Keratinocyte (primary cell): ENCODE results near the gene SEC14L5. TPM values are rescaled to one million over a fixed set of nuclear protein-coding genes. Genes with fewer than 3 reads are reported as not detected.

Source experiments
- DNase-seq: peaks from one replicate; pipeline ENCODE4 v3.0.0-alpha.2; 2011; ENCODE audit warnings: low read depth, missing footprints, low spot score
- FAIRE-seq: peaks from 2 replicates; lab custom pipeline; 2011; peaks lifted over from hg19 to GRCh38; lab: Jason Lieb, UNC
- H2AFZ ChIP-seq: 2 replicates; pipeline ENCODE4 v1.6.0; 2012; ENCODE audit warnings: low read length, control low read depth, inconsistent platforms; ENCODE audit not compliant: control insufficient read depth
- H3K27ac ChIP-seq: 2 replicates; pipeline ENCODE4 v1.5.1; 2011; ENCODE audit warnings: low read length; ENCODE audit not compliant: control insufficient read depth, insufficient read depth
- H3K27me3 ChIP-seq: 3 replicates; pipeline ENCODE4 v1.6.0; 2011; ENCODE audit warnings: low read length; ENCODE audit not compliant: control insufficient read depth, insufficient read depth; ENCODE audit errors: extremely low read depth
- H3K36me3 ChIP-seq, 2 experiments: 2 replicates in 1 of 2; 3 replicates in 1 of 2; pipeline ENCODE4 v1.5.1; 2011; ENCODE audit warnings: low read length in 2 of 2, mild to moderate bottlenecking in 1 of 2; ENCODE audit not compliant: control insufficient read depth in 2 of 2, insufficient read depth in 2 of 2; ENCODE audit errors: extremely low read depth in 1 of 2
- H3K4me1 ChIP-seq: 3 replicates; pipeline ENCODE4 v1.5.1; 2011; ENCODE audit warnings: low read length; ENCODE audit not compliant: control insufficient read depth, insufficient read depth; ENCODE audit errors: extremely low read depth
- H3K4me2 ChIP-seq: 3 replicates; pipeline ENCODE4 v1.6.0; 2011; ENCODE audit warnings: low read depth, low read length; ENCODE audit not compliant: control insufficient read depth, insufficient read depth; ENCODE audit errors: extremely low read depth
- H3K4me3 ChIP-seq, 3 experiments: fragments of 200-600 bp in 1 of 3; sonication (generic) in 1 of 3; 2 replicates in 2 of 3; 3 replicates in 1 of 3; pipeline ENCODE4 v1.5.1; 2011 to 2016; ENCODE audit warnings: low read length in 3 of 3, mild to moderate bottlenecking in 3 of 3, control low read depth in 2 of 3, inconsistent platforms in 1 of 3, low read depth in 1 of 3, mixed read lengths in 1 of 3, mixed run types in 1 of 3, moderate library complexity in 1 of 3; ENCODE audit not compliant: control insufficient read depth in 2 of 3, insufficient read depth in 2 of 3; ENCODE audit errors: extremely low read depth in 1 of 3
- H3K79me2 ChIP-seq: 2 replicates; pipeline ENCODE4 v1.6.0; 2012; ENCODE audit warnings: low read length; ENCODE audit not compliant: control insufficient read depth, insufficient read depth
- H3K9ac ChIP-seq: 3 replicates; pipeline ENCODE4 v1.6.0; 2011; ENCODE audit warnings: low read length; ENCODE audit not compliant: control insufficient read depth, insufficient read depth; ENCODE audit errors: extremely low read depth
- H3K9me1 ChIP-seq: 3 replicates; pipeline ENCODE4 v1.6.0; 2011; ENCODE audit warnings: low read length; ENCODE audit not compliant: control insufficient read depth, insufficient read depth; ENCODE audit errors: extremely low read depth
- H3K9me3 ChIP-seq: 2 replicates; pipeline ENCODE4 v1.5.1; 2012; ENCODE audit warnings: low read depth, low read length; ENCODE audit not compliant: control insufficient read depth
- H4K20me1 ChIP-seq: 3 replicates; pipeline ENCODE4 v1.6.0; 2011; ENCODE audit warnings: low read length; ENCODE audit not compliant: control insufficient read depth, insufficient read depth; ENCODE audit errors: extremely low read depth
- EZH2 ChIP-seq: IDR thresholded peaks from one replicate; pipeline ENCODE4 v1.6.1; 2012; ENCODE audit warnings: inconsistent platforms, mild to moderate bottlenecking, low read length, moderate library complexity
- dilution Hi-C: fragments of 300-500 bp; cut with MboI; formaldehyde crosslinking; loops from one replicate; pipeline ENCODE4 v1.7.0; 2020; ENCODE audit warnings: low sequenced_read_pairs; ENCODE audit not compliant: extremely low pct_ligation_motif_present
- polyA plus RNA-seq, 5 experiments: library from polyadenylated mRNA; depleted of rRNA in 3 of 5; stranded (reverse) in 3 of 5; stranded (forward) in 1 of 5; unstranded in 1 of 5; fragments of >200 nt; gene quantifications; 1 replicate in 1 of 5; 2 replicates in 3 of 5; 3 replicates in 1 of 5; pipeline versions ENCODE4 v1.2.1 to v1.2.3, GENCODE V29; 2011 to 2012; ENCODE audit warnings: missing spikeins in 2 of 5, low read depth in 1 of 5, low replicate concordance in 1 of 5
- TF ChIP-seq, protein P1 (sequence below), 3 experiments: IDR thresholded peaks in 1 of 3; conservative IDR thresholded peaks in 1 of 3; optimal IDR thresholded peaks in 1 of 3; 2 replicates in 2 of 3; 3 replicates in 1 of 3; pipeline versions ENCODE3 to v1.5.1; 2011; ENCODE audit warnings: low read length in 3 of 3, mild to moderate bottlenecking in 3 of 3, moderate library complexity in 2 of 3, control low read depth in 1 of 3, inconsistent platforms in 1 of 3; ENCODE audit not compliant: insufficient read depth in 2 of 3; ENCODE audit errors: extremely low read depth in 1 of 3

The SEC14L5 gene
- polyA plus RNA-seq, 1 donor (not counting 4 experiments of a cell fraction or from before 2014, with no cell fraction given), result 0.08 TPM

DNA sequence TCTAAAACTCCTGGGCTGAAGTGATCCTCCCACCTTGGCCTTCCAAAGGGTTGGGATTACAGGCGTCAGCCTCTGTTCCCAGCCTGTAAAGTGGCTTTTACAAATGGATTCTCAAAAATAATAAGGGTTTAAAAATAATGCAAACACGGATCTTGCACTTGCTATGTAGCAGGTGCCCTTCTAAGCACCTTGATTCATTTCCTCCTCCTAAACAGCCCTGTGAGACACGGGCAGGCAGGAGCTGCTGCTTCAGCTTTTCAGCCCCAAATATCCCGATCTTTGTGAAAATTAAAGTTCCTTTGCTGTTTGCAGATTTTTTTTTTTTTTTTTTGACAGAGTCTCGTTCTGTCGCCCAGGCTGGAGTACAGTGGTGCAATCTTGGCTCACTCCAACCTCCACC lies 43.9 kb downstream of the SEC14L5 start:
- Histone ChIP-seq H2AFZ (no peak overlapping the region), H3K4me3 (no peak overlapping the region), H3K36me3 (no peaks in the 10 kb centered on the region), H3K9me3 (no peaks in the 10 kb centered on the region), H3K4me2 (no peak overlapping the region), H3K27ac (no peak overlapping the region), H3K9ac (no peak overlapping the region), H3K27me3 (no peaks in the 10 kb centered on the region), H3K4me1 (no peaks in the 10 kb centered on the region), H3K79me2 (no peaks in the 10 kb centered on the region), H3K9me1 (no peaks in the 10 kb centered on the region), H4K20me1 (no peaks in the 10 kb centered on the region)
- TF ChIP-seq, protein P1, sequence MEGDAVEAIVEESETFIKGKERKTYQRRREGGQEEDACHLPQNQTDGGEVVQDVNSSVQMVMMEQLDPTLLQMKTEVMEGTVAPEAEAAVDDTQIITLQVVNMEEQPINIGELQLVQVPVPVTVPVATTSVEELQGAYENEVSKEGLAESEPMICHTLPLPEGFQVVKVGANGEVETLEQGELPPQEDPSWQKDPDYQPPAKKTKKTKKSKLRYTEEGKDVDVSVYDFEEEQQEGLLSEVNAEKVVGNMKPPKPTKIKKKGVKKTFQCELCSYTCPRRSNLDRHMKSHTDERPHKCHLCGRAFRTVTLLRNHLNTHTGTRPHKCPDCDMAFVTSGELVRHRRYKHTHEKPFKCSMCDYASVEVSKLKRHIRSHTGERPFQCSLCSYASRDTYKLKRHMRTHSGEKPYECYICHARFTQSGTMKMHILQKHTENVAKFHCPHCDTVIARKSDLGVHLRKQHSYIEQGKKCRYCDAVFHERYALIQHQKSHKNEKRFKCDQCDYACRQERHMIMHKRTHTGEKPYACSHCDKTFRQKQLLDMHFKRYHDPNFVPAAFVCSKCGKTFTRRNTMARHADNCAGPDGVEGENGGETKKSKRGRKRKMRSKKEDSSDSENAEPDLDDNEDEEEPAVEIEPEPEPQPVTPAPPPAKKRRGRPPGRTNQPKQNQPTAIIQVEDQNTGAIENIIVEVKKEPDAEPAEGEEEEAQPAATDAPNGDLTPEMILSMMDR (optimal IDR thresholded peaks at IDR 0.05 in 1 of 3, IDR thresholded peaks at IDR 0.05 in 1 of 3, conservative IDR thresholded peaks at IDR 0.05 in 1 of 3; ENCODE audit: extremely low read depth in 1 of 3, insufficient read depth in 2 of 3, low read length in 3 of 3), result no peak
- no peak for TF ChIP-seq EZH2
- dilution Hi-C loops, result no loop called here
- no peak for DNase-seq
- FAIRE-seq, result no peak

DNA sequence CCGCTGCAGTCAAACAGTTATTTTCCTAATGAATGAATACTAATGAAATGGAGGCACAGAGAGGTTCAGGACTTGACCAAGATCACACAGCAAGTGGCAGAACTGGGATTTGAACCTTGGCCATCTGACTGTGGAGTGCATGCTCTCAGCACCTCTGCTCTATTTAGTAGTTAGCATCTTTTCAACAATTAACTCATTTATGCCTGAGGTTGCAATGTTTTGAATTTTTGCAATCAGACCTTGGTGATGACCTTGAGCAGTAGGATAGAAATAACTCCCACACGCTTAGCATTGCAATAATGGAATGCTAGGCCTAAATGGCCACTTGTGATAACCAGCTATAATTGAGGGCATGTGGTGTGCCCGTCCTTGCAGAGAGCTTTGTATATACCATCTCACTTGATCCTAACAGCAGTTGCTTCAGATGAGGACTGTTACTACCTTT lies 44.6 kb downstream of the SEC14L5 start:
- FAIRE-seq (no peak), DNase-seq (no peak)
- dilution Hi-C loops, result no loop called here
- Histone ChIP-seq H3K4me1 (no peaks in the 10 kb centered on the region), H3K27ac (no peak overlapping the region), H3K9ac (no peak overlapping the region), H3K9me1 (no peaks in the 10 kb centered on the region), H3K27me3 (no peaks in the 10 kb centered on the region), H3K79me2 (no peaks in the 10 kb centered on the region), H4K20me1 (no peaks in the 10 kb centered on the region), H3K4me2 (no peak overlapping the region), H3K36me3 (no peaks in the 10 kb centered on the region), H3K9me3 (no peaks in the 10 kb centered on the region), H2AFZ (no peak overlapping the region), H3K4me3 (no peak overlapping the region)
- no peak for TF ChIP-seq EZH2
- TF ChIP-seq, protein P1 (optimal IDR thresholded peaks at IDR 0.05 in 1 of 3, IDR thresholded peaks at IDR 0.05 in 1 of 3, conservative IDR thresholded peaks at IDR 0.05 in 1 of 3; ENCODE audit: extremely low read depth in 1 of 3, insufficient read depth in 2 of 3, low read length in 3 of 3), result no peak
